Astrocyte (in vitro differentiated cells and primary cell): Measurements from ENCODE around the gene RNF146. TPM values are rescaled to one million over a fixed set of nuclear protein-coding genes. Genes with fewer than 3 reads are reported as not detected.

Experiments used
- DNase-seq: peaks from one replicate; pipeline ENCODE4 v3.0.0-alpha.2; 2010; ENCODE audit warnings: low read depth
- FAIRE-seq: peaks from 2 replicates; lab custom pipeline; 2011; peaks lifted over from hg19 to GRCh38; lab: Jason Lieb, UNC
- H2AFZ ChIP-seq: 2 replicates; pipeline ENCODE4 v1.6.0; 2012; ENCODE audit warnings: low read depth, low read length, inconsistent platforms
- H3K27ac ChIP-seq: 2 replicates; pipeline ENCODE4 v1.5.1; 2011; ENCODE audit warnings: low read depth, low read length, inconsistent platforms
- H3K27me3 ChIP-seq: 2 replicates; pipeline ENCODE4 v1.6.0; 2011; ENCODE audit warnings: low read length, inconsistent platforms; ENCODE audit not compliant: insufficient read depth
- H3K36me3 ChIP-seq: 2 replicates; pipeline ENCODE4 v1.5.1; 2011; ENCODE audit warnings: low read length, inconsistent platforms; ENCODE audit not compliant: insufficient read depth
- H3K4me1 ChIP-seq: 2 replicates; pipeline ENCODE4 v1.5.1; 2011; ENCODE audit warnings: low read length, inconsistent platforms; ENCODE audit not compliant: insufficient read depth
- H3K4me2 ChIP-seq: 2 replicates; pipeline ENCODE4 v1.6.0; 2012; ENCODE audit warnings: low read length, inconsistent platforms
- H3K4me3 ChIP-seq: 2 replicates; pipeline ENCODE4 v1.5.1; 2011; ENCODE audit warnings: low read depth, mild to moderate bottlenecking, low read length, inconsistent platforms; ENCODE audit not compliant: insufficient read depth
- H3K79me2 ChIP-seq: 2 replicates; pipeline ENCODE4 v1.6.0; 2012; ENCODE audit warnings: mild to moderate bottlenecking, low read length, inconsistent platforms; ENCODE audit not compliant: insufficient read depth
- H3K9ac ChIP-seq: 2 replicates; pipeline ENCODE4 v1.6.0; 2012; ENCODE audit warnings: mild to moderate bottlenecking, low read length, inconsistent platforms
- H3K9me3 ChIP-seq: 2 replicates; pipeline ENCODE4 v1.5.1; 2012; ENCODE audit warnings: low read depth, mild to moderate bottlenecking, low read length, inconsistent platforms; ENCODE audit not compliant: insufficient read depth
- H4K20me1 ChIP-seq: 2 replicates; pipeline ENCODE4 v1.6.0; 2012; ENCODE audit warnings: low read length, inconsistent platforms; ENCODE audit not compliant: insufficient read depth
- H3K27ac Mint-ChIP-seq: one replicate; pipeline ENCODE4 v1.8.0; 2021; ENCODE audit warnings: mild to moderate bottlenecking, mixed read lengths; ENCODE audit not compliant: unreplicated experiment
- H3K27me3 Mint-ChIP-seq: one replicate; pipeline ENCODE4 v1.8.0; 2021; ENCODE audit warnings: low read depth, mixed read lengths; ENCODE audit not compliant: unreplicated experiment
- H3K36me3 Mint-ChIP-seq: one replicate; pipeline ENCODE4 v1.8.0; 2021; ENCODE audit warnings: low read depth, mixed read lengths; ENCODE audit not compliant: unreplicated experiment
- H3K4me1 Mint-ChIP-seq: one replicate; pipeline ENCODE4 v1.8.0; 2021; ENCODE audit warnings: low read depth, mixed read lengths; ENCODE audit not compliant: unreplicated experiment
- H3K4me3 Mint-ChIP-seq: one replicate; pipeline ENCODE4 v1.8.0; 2021; ENCODE audit warnings: mild to moderate bottlenecking, moderate library complexity, mixed read lengths; ENCODE audit not compliant: unreplicated experiment
- H3K9me3 Mint-ChIP-seq: one replicate; pipeline ENCODE4 v1.8.0; 2021; ENCODE audit warnings: mild to moderate bottlenecking, mixed read lengths; ENCODE audit not compliant: unreplicated experiment
- EZH2 ChIP-seq: IDR thresholded peaks from 2 replicates; pipeline ENCODE4 v1.6.1; 2012; ENCODE audit warnings: mild to moderate bottlenecking, low read length, inconsistent platforms; ENCODE audit not compliant: insufficient read depth
- total RNA-seq: library from RNA; stranded (reverse); gene quantifications from 2 replicates; pipeline ENCODE4 v1.2.1, GENCODE V29; 2021
- TF ChIP-seq, protein P1 (sequence below): IDR thresholded peaks from 2 replicates; pipeline ENCODE4 v1.5.1; 2011; ENCODE audit warnings: low read depth, mild to moderate bottlenecking, inconsistent platforms, low read length, moderate library complexity; ENCODE audit not compliant: insufficient read depth

The RNF146 gene
- total RNA-seq, 1 donor from 2014 or later = 41.4 TPM

DNA sequence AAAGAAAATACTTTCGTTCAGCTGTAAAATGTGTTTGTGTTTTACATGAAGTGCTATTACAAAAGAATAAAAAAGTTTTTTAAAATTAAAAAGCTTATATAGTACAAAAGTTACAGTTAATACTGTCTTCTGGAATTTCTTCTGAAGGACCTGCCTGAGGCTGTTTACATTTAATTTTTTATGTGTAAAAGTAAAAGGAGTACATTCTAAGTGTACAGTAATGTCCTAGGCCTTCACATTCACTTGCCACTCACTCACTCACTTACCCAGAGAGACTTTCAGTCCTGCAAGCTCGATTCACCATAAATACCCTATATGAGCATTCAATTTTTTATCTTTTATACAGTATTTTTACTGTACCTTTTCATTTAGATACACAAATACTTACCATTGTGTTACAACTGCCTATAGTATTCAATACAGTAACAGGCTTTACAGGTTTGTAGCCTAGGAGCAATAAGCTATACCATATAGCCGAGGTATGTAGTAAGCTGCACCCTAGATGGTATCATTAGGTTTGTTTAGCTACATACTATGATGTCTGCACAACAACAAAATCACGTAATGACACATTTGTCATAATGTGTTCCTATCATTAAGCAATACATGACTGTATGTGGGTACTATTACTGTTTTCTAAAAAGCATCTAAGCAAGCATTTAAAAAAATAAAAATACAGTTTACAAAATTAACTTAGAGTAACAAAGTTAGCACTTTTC is 33.0 kb downstream of the RNF146 start:
- H3K79me2 ChIP-seq = peaks cover 16% of the 10 kb centered on the region
- DNase-seq = no peak
- Mint-ChIP-seq H3K27ac (peak overlapping the region; percentile 81), H3K4me1 (peaks cover 26% of the 10 kb centered on the region), H3K36me3 (peaks cover 4% of the 10 kb centered on the region), H3K27me3 (no peaks in the 10 kb centered on the region), H3K4me3 (no peak overlapping the region), H3K9me3 (no peaks in the 10 kb centered on the region)
- H3K4me1 ChIP-seq = peaks cover 19% of the 10 kb centered on the region
- H3K9ac ChIP-seq = no peak overlapping the region
- H2AFZ ChIP-seq = no peak overlapping the region
- FAIRE-seq = no peak
- H4K20me1 ChIP-seq = peaks cover 12% of the 10 kb centered on the region
- TF ChIP-seq, protein P1, sequence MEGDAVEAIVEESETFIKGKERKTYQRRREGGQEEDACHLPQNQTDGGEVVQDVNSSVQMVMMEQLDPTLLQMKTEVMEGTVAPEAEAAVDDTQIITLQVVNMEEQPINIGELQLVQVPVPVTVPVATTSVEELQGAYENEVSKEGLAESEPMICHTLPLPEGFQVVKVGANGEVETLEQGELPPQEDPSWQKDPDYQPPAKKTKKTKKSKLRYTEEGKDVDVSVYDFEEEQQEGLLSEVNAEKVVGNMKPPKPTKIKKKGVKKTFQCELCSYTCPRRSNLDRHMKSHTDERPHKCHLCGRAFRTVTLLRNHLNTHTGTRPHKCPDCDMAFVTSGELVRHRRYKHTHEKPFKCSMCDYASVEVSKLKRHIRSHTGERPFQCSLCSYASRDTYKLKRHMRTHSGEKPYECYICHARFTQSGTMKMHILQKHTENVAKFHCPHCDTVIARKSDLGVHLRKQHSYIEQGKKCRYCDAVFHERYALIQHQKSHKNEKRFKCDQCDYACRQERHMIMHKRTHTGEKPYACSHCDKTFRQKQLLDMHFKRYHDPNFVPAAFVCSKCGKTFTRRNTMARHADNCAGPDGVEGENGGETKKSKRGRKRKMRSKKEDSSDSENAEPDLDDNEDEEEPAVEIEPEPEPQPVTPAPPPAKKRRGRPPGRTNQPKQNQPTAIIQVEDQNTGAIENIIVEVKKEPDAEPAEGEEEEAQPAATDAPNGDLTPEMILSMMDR = no peak
- no peak for TF ChIP-seq EZH2
- no peaks in the 10 kb centered on the region for H3K9me3 ChIP-seq
- H3K4me3 ChIP-seq = no peak overlapping the region
- peak overlapping the region; percentile 65 for H3K27ac ChIP-seq
- H3K36me3 ChIP-seq = peaks cover under 1% of the 10 kb centered on the region
- no peaks in the 10 kb centered on the region for H3K27me3 ChIP-seq
- H3K4me2 ChIP-seq = peak overlapping the region; percentile 37

DNA sequence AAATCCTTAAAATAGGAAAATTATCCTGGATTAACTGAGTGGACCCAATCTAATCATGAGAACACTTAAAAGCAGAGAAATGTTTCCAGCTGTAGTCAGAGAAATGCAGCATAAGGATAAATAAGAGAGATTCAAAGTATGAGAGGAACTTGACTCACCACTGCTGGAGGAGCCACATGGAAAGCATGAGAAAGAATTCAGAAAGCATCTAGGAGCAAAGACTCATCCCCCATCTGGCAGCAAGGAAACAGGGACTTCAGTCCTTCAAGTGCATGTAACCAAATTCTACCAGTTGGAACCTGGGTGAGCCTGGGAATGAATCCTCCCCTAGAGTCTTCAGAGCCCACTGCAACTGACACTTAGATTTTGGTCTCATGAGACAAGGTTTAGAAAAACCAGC is 33.7 kb downstream of the RNF146 start:
- H3K4me1 Mint-ChIP-seq = peaks cover 26% of the 10 kb centered on the region
- DNase-seq = peak; percentile 90
- H3K36me3 Mint-ChIP-seq = peaks cover 4% of the 10 kb centered on the region
- H3K9me3 Mint-ChIP-seq = no peaks in the 10 kb centered on the region
- peak overlapping the region; percentile 81 for H3K27ac Mint-ChIP-seq
- no peak overlapping the region for H3K4me3 ChIP-seq
- H3K27ac ChIP-seq = peak overlapping the region; percentile 65
- H3K4me3 Mint-ChIP-seq = no peak overlapping the region
- no peaks in the 10 kb centered on the region for H3K27me3 Mint-ChIP-seq
- peaks cover 19% of the 10 kb centered on the region for H3K4me1 ChIP-seq
- FAIRE-seq = peak; percentile 98
- peaks cover 16% of the 10 kb centered on the region for H3K79me2 ChIP-seq
- H2AFZ ChIP-seq = no peak overlapping the region
- no peaks in the 10 kb centered on the region for H3K36me3 ChIP-seq
- H3K9ac ChIP-seq = no peak overlapping the region
- no peaks in the 10 kb centered on the region for H3K9me3 ChIP-seq
- peak overlapping the region; percentile 37 for H3K4me2 ChIP-seq
- H3K27me3 ChIP-seq = no peaks in the 10 kb centered on the region
- H4K20me1 ChIP-seq = peaks cover 19% of the 10 kb centered on the region
- TF ChIP-seq, protein P1 = no peak
- no peak for TF ChIP-seq EZH2

DNA sequence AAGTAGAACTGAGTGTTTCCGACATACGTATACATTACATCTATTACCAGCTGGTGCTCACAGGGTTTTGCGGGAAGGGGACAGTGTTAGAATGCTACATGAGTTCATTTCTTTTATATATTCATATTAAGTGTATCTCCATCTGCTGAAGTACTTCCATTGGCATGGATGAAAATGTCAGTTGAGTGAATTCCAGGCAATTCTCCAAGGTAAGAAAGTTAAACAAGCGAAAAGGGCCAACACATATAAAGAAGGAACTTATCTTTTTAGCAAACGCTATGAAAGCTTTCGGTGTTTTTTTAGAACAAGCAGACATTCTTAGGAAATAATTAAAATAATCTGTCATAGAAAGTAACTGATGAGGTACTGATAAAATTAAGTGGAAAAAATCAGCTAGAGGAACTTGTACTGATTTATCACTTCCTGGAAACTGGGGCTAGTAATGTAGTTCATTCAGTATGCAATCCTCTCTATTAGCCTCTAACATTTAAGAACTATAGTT is 34.6 kb downstream of the RNF146 start:
- Histone ChIP-seq H2AFZ (no peak overlapping the region), H3K9ac (no peak overlapping the region), H3K4me2 (no peak overlapping the region), H3K79me2 (peaks cover 18% of the 10 kb centered on the region), H3K4me1 (peaks cover 19% of the 10 kb centered on the region), H3K27ac (peak overlapping the region; percentile 3), H4K20me1 (peaks cover 23% of the 10 kb centered on the region), H3K36me3 (no peaks in the 10 kb centered on the region), H3K4me3 (no peak overlapping the region), H3K27me3 (no peaks in the 10 kb centered on the region), H3K9me3 (no peaks in the 10 kb centered on the region)
- Mint-ChIP-seq H3K27me3 (no peaks in the 10 kb centered on the region), H3K4me1 (peaks cover 26% of the 10 kb centered on the region), H3K36me3 (peaks cover 1% of the 10 kb centered on the region), H3K4me3 (no peak overlapping the region), H3K9me3 (no peaks in the 10 kb centered on the region), H3K27ac (no peak overlapping the region)
- TF ChIP-seq EZH2 = no peak
- TF ChIP-seq, protein P1 = no peak
- DNase-seq = peak; percentile 63
- FAIRE-seq = no peak
